Karpas-422 (cell line): Measurements from ENCODE around the gene AJAP1. TPM values are rescaled to one million over a fixed set of nuclear protein-coding genes. Genes with fewer than 3 reads are reported as not detected.

Experiments used
- DNase-seq: peaks from one replicate; pipeline ENCODE4 v3.0.0-alpha.2; 2015
- H2AFZ ChIP-seq: fragments of 200-600 bp; sonication (generic); 2 replicates; pipeline ENCODE4 v1.6.1; 2014; ENCODE audit warnings: antibody characterized with exemption, low read length, mixed read lengths
- H3K27ac ChIP-seq: fragments of 200-600 bp; sonication (generic); 2 replicates; pipeline ENCODE4 v1.5.1; 2014; ENCODE audit warnings: mild to moderate bottlenecking, low read length, moderate library complexity
- H3K27me3 ChIP-seq: fragments of 200-600 bp; sonication (generic); 2 replicates; pipeline ENCODE4 v1.6.1; 2014; ENCODE audit warnings: low read length, mixed read lengths
- H3K36me3 ChIP-seq: fragments of 200-600 bp; sonication (generic); 2 replicates; pipeline ENCODE4 v1.6.1; 2014; ENCODE audit warnings: low read length, mixed read lengths; ENCODE audit not compliant: insufficient read depth
- H3K4me1 ChIP-seq: fragments of 200-600 bp; sonication (generic); 2 replicates; pipeline ENCODE4 v1.6.1; 2014; ENCODE audit warnings: mild to moderate bottlenecking, low read length, mixed read lengths
- H3K4me2 ChIP-seq: fragments of 200-600 bp; sonication (generic); 2 replicates; pipeline ENCODE4 v1.6.1; 2014; ENCODE audit warnings: low read length, low read depth, mild to moderate bottlenecking; ENCODE audit not compliant: poor library complexity, severe bottlenecking
- H3K4me3 ChIP-seq: fragments of 200-600 bp; sonication (generic); 2 replicates; pipeline ENCODE4 v1.5.1; 2014; ENCODE audit warnings: mild to moderate bottlenecking, antibody characterized with exemption, low read length, mixed read lengths
- H3K79me2 ChIP-seq: fragments of 200-600 bp; sonication (generic); 2 replicates; pipeline ENCODE4 v1.6.1; 2014; ENCODE audit warnings: mild to moderate bottlenecking, low read length, mixed read lengths
- H3K9ac ChIP-seq: fragments of 200-600 bp; sonication (generic); 2 replicates; pipeline ENCODE4 v1.6.0; 2014; ENCODE audit warnings: low read length
- H3K9me2 ChIP-seq: fragments of 200-600 bp; sonication (generic), shearing (Covaris generic); replicated peaks from 2 replicates; pipeline ENCODE4 v1.6.0; 2014; ENCODE audit warnings: mild to moderate bottlenecking, low read length, moderate library complexity; ENCODE audit not compliant: insufficient read depth
- H3K9me3 ChIP-seq: fragments of 300-700, 200-600 bp; sonication (generic); 2 replicates; pipeline ENCODE4 v1.6.1; 2014; ENCODE audit warnings: low read length, mixed read lengths
- H4K20me1 ChIP-seq: fragments of 200-600 bp; sonication (generic); 2 replicates; pipeline ENCODE4 v1.6.1; 2014; ENCODE audit warnings: mild to moderate bottlenecking, antibody characterized with exemption, low read length, low read depth; ENCODE audit not compliant: insufficient read depth
- total RNA-seq: library from RNA; depleted of rRNA; stranded (reverse); fragments of >200 nt; shearing (Covaris generic); gene quantifications from 2 replicates; pipeline ENCODE4 v1.2.3, GENCODE V29; 2014; ENCODE audit warnings: low replicate concordance

The AJAP1 gene
- total RNA-seq, 1 experiment from 2014 or later, result not detected

GRCh38 chr1:4650481-4650880 is 3.9 kb upstream of the AJAP1 start:
- Histone ChIP-seq H3K9me2 (0 out of 2 replicates have a peak, but pooled peaks cover 4% of the 10 kb centered on the region), H3K9ac (no peak overlapping the region), H3K36me3 (no peaks in the 10 kb centered on the region), H3K4me1 (peaks cover 9% of the 10 kb centered on the region), H3K79me2 (no peaks in the 10 kb centered on the region), H4K20me1 (no peaks in the 10 kb centered on the region), H3K9me3 (no peaks in the 10 kb centered on the region), H2AFZ (no peak overlapping the region), H3K4me2 (no peak overlapping the region), H3K27me3 (no peaks in the 10 kb centered on the region), H3K4me3 (no peak overlapping the region), H3K27ac (no peak overlapping the region)
- DNase-seq, result no peak

GRCh38 chr1:4650981-4651380 is 3.4 kb upstream of the AJAP1 start:
- no peaks in the 10 kb centered on the region for H3K9me3 ChIP-seq
- peaks cover 9% of the 10 kb centered on the region for H3K4me1 ChIP-seq
- no peaks in the 10 kb centered on the region for H4K20me1 ChIP-seq
- H3K27me3 ChIP-seq, result no peaks in the 10 kb centered on the region
- H3K36me3 ChIP-seq, result no peaks in the 10 kb centered on the region
- 0 out of 2 replicates have a peak, but pooled peaks cover 4% of the 10 kb centered on the region for H3K9me2 ChIP-seq
- DNase-seq, result no peak
- H3K4me2 ChIP-seq, result no peak overlapping the region
- H3K27ac ChIP-seq, result no peak overlapping the region
- no peaks in the 10 kb centered on the region for H3K79me2 ChIP-seq
- H2AFZ ChIP-seq, result no peak overlapping the region
- H3K4me3 ChIP-seq, result no peak overlapping the region
- no peak overlapping the region for H3K9ac ChIP-seq

- H3K27ac ChIP-seq, result no peak overlapping the region
- peaks cover 9% of the 10 kb centered on the region for H3K4me1 ChIP-seq
- no peaks in the 10 kb centered on the region for H4K20me1 ChIP-seq
- no peaks in the 10 kb centered on the region for H3K79me2 ChIP-seq
- peak; percentile 82 for DNase-seq
- H3K9me2 ChIP-seq, result 0 out of 2 replicates have a peak, but pooled peaks cover 4% of the 10 kb centered on the region
- no peak overlapping the region for H3K4me2 ChIP-seq
- no peaks in the 10 kb centered on the region for H3K27me3 ChIP-seq
- no peaks in the 10 kb centered on the region for H3K36me3 ChIP-seq
- H3K9me3 ChIP-seq, result no peaks in the 10 kb centered on the region
- no peak overlapping the region for H3K4me3 ChIP-seq
- H3K9ac ChIP-seq, result no peak overlapping the region
- peak overlapping the region; percentile 81; the same call in 1 of the 2 replicates for H2AFZ ChIP-seq
Observed at GRCh38 chr1:4652631-4653327, 1.6 kb upstream of the AJAP1 start.

GRCh38 chr1:4653328-4653660 is 1.1 kb upstream of the AJAP1 start:
- no peak for DNase-seq
- no peak overlapping the region for H2AFZ ChIP-seq
- H3K79me2 ChIP-seq, result no peaks in the 10 kb centered on the region
- peaks cover 9% of the 10 kb centered on the region for H3K4me1 ChIP-seq
- no peak overlapping the region for H3K4me3 ChIP-seq
- H3K36me3 ChIP-seq, result no peaks in the 10 kb centered on the region
- no peaks in the 10 kb centered on the region for H3K9me3 ChIP-seq
- H4K20me1 ChIP-seq, result no peaks in the 10 kb centered on the region
- no peaks in the 10 kb centered on the region for H3K27me3 ChIP-seq
- H3K27ac ChIP-seq, result no peak overlapping the region
- no peak overlapping the region for H3K9ac ChIP-seq
- no peak overlapping the region for H3K4me2 ChIP-seq
- 0 out of 2 replicates have a peak, but pooled peaks cover 4% of the 10 kb centered on the region for H3K9me2 ChIP-seq

- no peak for DNase-seq
- H3K27ac ChIP-seq, result no peak overlapping the region
- H3K9ac ChIP-seq, result no peak overlapping the region
- no peaks in the 10 kb centered on the region for H3K36me3 ChIP-seq
- H2AFZ ChIP-seq, result no peak overlapping the region
- peaks cover 9% of the 10 kb centered on the region for H3K4me1 ChIP-seq
- H3K4me2 ChIP-seq, result no peak overlapping the region
- no peaks in the 10 kb centered on the region for H3K9me2 ChIP-seq
- no peaks in the 10 kb centered on the region for H3K27me3 ChIP-seq
- no peaks in the 10 kb centered on the region for H4K20me1 ChIP-seq
- no peak overlapping the region for H3K4me3 ChIP-seq
- H3K9me3 ChIP-seq, result no peaks in the 10 kb centered on the region
- H3K79me2 ChIP-seq, result no peaks in the 10 kb centered on the region
Observed at GRCh38 chr1:4654764-4655673, 610 bp downstream of the AJAP1 start.

- Histone ChIP-seq H3K27me3 (no peaks in the 10 kb centered on the region), H3K4me3 (no peak overlapping the region), H3K4me2 (no peak overlapping the region), H4K20me1 (no peaks in the 10 kb centered on the region), H3K4me1 (no peaks in the 10 kb centered on the region; the same call in 1 of the 2 replicates), H3K9me2 (no peaks in the 10 kb centered on the region), H3K36me3 (no peaks in the 10 kb centered on the region), H3K9me3 (no peaks in the 10 kb centered on the region), H3K9ac (no peak overlapping the region), H3K79me2 (no peaks in the 10 kb centered on the region), H3K27ac (no peak overlapping the region), H2AFZ (no peak overlapping the region)
- DNase-seq, result no peak
Observed at GRCh38 chr1:4655674-4656532, 1.5 kb downstream of the AJAP1 start.

- no peak overlapping the region for H3K9ac ChIP-seq
- H3K27me3 ChIP-seq, result no peaks in the 10 kb centered on the region
- no peak overlapping the region for H2AFZ ChIP-seq
- no peaks in the 10 kb centered on the region for H3K9me2 ChIP-seq
- H3K4me3 ChIP-seq, result no peak overlapping the region
- no peak overlapping the region for H3K27ac ChIP-seq
- no peaks in the 10 kb centered on the region for H3K36me3 ChIP-seq
- no peaks in the 10 kb centered on the region for H3K4me1 ChIP-seq
- H4K20me1 ChIP-seq, result no peaks in the 10 kb centered on the region
- H3K79me2 ChIP-seq, result no peaks in the 10 kb centered on the region
- H3K9me3 ChIP-seq, result no peaks in the 10 kb centered on the region
- no peak overlapping the region for H3K4me2 ChIP-seq
- DNase-seq, result no peak
Observed at GRCh38 chr1:4656533-4657140, 2.2 kb downstream of the AJAP1 start.
